ENCODE results near the gene KISS1R.
"Not testable (repeated sequence)": the region's sequence is repeated elsewhere in the genome, so short reads cannot be mapped to it uniquely, and the experiment has no call there.

The KISS1R gene

DNA sequence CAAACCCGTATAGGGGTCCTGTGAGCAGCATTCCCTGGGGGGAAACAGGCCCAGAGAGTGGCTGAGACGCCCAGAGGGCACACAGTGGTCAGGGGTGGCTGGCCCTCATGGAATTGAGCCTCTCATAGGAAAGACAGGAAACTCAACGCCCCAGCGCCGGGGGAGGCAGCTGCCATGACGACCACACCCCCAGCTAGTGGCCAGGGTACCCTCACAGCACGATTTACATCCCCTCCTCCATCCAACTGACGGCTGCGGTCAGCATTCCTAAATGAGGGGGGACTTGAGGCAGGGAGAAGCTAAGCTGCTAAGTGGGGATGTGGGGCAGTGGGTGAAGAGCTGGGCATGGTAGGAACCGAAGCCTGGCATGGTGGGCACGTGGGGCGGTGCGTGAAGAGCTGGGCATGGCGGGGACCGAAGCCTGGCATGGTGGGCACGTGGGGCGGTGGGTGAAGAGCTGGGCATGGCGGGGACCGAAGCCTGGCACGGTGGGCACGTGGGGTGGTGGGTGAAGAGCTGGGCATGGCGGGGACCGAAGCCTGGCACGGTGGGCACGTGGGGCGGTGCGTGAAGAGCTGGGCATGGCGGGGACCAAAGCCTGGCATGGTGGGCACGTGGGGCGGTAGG is 34.1 kb upstream of the KISS1R start:
- no peak for DNase-seq

DNA sequence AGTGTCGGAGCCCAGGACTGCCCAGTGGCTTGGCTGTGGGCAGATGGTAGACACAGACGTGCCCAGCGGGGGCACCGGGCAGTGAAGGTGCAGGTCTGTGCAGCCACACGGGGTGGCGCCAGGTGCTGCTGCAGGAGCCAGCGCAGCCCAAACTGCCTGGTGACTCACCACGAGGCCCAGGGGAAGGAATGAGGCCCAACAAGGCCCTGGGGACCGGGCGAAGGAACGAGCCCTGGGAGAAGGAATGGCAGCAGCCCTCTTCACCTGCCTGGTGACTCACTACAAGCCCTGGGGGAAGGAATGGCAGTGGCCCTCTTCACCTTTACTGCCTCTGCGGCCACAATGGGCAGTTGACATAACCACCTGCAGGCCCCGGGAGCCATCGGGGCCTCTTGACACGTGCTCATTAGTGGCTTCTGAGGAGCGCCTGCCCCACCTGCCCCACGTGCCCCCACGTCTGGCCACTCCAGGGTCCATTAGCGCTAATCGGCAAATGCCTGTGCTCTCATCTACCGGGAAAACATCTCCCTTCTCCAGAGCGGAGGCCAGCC is 33.4 kb upstream of the KISS1R start:
- no peak for DNase-seq

DNA sequence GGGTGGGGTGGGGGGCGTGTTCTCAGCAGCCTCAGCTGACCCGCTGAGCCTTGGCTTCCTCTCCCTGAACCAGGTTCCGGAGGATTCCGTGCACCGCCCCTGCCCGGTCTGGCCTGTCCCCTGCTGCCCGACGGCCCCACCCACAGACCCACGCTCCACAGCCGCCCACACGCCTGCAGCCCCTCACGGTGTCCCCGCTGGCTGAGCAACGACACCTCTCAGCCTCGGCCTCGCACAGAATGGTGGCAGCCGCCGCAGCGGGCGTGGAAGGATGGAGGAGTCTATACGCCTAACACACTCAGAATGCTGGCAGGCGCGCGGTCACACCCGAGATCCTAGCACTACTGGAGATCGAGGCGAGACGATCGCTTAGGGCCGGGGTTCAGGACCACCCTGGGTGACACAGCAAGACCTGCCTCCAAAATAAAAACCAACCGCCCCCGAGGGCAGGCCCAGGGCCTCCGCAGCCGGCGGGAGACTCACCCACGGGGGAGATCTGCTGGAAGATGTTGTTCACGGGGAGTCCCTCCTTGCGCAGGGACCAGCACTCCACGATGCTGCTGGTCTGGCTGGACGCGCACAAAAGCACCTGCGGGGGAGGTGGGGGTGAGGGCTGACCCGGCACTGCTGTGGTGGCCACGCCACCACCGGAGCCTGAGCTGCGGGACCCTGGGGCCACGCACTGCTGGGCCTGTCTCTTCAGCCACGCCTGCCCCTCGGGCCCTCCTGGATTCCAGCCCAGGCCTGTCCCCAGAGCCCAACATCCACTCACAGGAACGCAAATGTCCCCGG is 32.5 kb upstream of the KISS1R start:
- DNase-seq = no peak

DNA sequence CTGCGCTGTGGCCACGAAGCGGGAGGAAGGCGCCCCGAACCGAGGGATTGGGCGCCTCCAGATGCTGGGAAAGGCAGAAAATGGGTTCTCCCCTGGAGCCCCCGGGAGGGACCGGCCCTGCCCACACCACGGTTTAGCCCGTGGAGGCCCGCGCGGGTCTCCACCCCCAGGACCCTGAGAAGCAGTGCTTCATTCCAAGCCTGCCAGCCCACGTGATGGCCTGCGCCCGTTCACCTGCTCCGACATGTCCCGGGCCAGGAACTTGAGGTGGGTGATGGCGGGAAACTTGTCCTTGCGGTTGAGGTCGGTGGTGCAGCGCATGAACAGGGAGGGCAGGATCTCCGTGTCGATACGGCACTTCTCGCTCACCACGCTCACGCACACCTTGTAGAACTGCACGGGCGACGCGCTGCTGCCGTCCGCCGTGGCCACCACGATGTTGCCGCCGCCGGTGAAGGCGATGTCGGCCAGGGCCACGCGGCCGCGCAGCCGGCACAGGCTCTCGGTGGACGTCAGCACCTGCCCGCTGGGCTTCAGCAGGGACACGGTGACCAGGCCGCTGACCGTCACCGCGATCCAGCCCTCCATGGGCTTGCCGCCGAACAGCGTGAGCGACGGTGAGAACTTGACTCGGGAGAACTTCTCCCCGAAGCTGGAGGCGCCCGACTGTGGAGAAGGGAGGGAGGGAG is 31.5 kb upstream of the KISS1R start:
- DNase-seq = no peak

DNA sequence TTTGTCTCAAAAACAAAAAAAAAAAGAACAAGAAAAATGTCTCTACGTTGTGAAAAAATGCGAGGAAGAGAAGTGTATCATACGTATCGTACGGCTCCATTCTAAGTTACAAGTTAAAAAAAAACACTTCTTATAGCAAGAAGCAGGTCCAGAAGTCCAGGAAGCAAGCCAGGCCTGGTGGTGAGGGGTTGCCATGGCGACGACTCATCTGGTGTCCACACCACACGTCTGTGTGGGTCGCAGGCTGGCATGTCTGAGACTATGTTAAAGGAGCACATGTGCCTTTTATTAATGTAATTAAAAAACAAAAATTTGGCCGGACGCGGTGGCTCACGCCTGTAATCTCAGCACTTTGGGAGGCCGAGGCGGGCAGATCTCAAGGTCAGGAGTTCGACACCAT is 30.1 kb upstream of the KISS1R start:
- DNase-seq = no peak

DNA sequence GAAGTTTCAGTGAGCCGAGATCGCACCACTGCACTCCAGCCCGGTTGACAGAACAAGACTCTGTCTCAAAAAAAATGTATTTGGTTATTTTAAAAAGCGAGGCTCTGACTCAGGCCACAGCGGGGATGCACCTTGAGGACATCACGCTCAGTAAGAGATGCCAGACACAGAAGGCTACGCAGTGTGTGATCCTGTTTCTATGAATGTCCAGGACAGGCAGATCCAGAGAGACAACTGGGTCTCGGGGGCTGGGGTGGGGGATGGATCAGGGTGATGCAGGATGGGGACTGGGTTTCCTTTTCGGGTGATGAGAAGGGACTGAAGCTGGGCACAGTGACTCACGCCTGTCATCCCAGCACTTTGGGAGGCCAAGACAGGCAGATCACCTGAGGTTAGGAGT is 29.5 kb upstream of the KISS1R start:
- DNase-seq = no peak

DNA sequence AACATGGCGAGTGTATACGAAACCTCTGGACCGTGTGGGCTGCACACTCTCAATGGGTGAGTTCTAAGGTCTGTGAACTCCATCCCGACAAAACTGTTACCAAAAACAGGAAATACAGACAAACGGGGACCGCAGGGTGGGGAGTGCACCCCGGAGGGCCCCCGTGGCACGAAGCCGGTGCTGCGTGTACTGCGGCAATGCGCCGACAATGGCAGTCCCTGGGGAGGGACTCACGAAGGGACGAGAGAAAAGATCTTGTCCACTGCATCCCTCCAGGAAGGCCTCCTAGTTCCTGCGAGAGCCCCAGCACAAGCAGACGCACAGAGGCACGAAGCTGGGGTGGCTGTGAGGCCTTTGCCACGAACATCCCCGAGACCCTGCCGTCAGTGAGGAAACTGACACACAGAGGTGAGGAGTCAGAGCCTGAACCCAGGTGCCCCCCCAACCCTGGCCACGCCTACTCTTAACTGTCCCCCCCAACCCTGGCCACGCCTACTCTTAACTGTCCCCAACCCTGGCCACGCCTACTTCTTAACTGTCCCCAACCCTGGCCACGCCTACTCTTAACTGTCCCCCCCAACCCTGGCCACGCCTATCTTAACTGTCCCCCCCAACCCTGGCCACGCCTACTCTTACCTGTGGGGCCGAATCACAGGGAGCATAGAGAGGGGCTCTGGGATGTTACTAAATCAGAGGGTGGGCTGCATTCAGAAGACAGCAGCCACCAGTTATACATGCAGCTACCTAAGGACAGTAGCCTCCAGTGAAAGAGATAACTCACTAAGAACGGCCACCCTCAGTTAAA is 28.4 kb upstream of the KISS1R start:
- DNase-seq = peak; percentile 20

DNA sequence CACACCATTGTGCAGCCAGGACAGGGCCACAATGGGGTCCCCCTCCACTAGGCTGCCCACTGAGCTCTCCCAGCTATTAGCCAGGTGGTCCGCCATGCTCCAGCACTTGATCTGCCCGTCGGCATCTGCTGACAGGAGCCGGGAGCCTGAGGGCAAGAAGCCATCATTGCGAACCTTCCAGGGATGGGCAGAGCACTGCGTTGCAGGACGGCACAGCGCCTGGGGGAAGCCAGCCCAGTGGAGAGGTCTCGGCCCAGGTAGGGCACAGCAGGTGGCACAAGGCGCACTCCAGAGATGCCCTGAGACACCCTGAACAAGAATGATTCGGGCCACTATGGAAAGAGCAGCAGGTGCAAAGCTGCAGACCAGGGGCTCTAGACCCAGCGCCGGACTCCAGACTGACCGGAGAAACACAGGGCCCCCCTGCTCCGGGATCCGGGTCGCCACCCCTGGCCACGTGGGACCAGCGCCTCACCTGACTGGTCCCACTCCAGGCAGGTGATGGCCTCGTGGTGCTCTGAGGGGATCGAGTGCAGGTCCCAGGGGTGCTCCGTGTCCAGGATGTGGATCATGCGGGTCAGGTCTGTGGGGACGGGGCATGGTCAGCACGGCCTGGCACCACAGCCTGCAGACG is 27.4 kb upstream of the KISS1R start:
- no peak for DNase-seq

DNA sequence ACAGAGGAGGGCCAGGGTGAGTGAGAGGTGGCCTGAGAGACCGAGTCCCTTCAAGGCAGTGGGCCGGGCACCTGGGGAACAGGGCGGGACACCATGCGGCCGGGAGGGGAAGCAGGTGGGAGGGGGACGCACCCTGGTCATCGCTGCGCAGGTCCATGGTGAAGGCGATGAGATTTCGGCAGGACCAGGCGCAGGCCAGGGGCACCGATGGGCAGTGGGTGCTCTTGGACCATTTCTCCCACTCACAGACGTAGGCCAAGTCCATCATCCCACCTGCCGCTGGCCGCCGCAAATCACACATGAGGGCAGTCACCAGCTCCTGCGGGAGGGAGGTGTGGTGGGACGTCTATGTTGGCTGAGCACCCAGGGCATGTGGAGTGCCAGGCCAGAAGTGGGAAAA is 26.3 kb upstream of the KISS1R start:
- no peak for DNase-seq

DNA sequence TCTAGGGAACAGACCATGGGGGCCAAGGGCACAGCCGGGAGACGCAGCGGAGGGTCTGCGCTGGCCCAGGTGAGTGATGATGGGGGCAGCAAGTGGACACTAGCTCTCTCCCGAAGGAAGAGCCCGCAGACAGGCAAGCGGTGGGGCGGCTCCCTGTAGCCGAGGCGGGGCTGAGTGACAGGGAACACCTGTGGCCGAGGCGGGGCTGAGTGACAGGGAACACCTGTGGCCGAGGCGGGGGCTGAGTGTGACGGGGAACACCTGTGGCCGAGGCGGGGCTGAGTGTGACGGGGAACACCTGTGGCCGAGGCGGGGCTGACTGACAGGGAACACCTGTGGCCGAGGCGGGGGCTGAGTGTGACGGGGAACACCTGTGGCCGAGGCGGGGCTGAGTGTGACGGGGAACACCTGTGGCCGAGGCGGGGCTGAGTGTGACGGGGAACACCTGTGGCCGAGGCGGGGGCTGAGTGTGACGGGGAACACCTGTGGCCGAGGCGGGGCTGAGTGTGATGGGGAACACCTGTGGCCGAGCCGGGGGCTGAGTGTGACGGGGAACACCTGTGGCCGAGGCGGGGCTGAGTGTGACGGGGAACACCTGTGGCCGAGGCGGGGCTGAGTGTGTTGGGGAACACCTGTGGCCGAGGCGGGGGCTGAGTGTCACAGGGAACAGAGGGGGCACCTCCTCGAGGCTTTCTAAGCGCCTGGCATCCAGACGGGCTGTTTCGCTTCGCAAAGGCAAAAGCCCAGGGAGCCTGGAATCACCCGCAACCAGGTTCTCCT is 25.5 kb upstream of the KISS1R start:
- not testable (repeated sequence) for DNase-seq

DNA sequence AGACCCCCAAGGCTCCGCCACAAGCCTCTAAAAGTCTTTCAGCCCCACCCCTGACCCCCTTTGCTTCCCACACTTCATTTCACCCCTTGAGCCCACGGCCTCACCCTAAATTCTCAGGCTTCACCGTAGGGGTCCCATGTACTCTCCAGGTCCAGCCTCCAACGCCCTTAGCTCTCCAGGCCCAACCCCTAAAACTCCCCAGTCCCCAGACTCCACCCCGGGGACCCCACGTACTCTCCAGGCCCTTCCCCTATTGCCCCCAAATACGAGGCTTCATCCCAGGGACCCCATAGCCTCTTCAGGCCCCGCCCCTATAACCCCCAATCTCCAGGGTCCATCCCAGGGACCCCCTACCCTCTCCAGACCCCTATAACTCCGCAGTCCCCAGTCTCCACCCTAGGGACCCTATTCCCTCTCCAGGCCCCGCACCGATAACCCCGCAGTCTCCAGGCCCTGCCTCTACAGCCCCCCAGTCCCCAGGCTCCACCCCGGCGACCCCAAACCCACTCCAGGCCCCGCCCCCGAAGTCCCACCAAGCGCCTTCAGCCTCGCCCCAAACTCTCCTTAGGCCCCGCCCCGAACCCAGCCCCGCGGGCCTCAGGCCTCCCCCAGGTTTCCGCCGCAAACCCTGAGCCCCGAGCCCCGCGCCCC is 24.8 kb upstream of the KISS1R start:
- DNase-seq = peak; percentile 45

DNA sequence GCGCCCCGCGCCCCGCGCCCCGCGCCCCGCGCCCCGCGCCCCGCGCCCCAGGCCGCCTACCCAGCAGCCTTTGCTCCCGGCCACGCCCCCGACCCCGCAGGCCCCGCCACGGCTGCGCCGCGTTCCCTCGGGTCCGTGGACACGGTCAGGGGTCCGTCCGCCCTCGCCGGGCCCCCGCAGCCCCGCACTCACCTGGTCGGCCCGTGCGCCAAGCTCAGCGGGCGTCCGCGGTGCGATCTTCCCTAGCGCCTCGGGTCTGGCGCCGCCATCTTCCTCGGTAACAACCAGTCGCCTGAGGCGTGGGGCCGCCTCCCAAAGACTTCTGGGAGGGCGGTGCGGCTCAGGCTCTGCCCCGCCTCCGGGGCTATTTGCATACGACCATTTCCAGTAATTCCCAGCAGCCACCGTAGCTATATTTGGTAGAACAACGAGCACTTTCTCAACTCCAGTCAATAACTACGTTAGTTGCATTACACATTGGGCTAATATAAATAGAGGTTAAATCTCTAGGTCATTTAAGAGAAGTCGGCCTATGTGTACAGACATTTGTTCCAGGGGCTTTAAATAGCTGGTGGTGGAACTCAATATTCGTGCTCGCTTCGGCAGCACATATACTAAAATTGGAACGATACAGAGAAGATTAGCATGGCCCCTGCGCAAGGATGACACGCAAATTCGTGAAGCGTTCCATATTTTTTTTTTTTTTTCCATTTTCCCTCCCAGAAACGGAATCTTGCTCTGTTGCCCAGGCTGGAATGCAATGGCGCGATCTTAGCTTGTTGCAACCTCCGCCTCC is 24.0 kb upstream of the KISS1R start, which contains the start of the genes MED16 and RNU6-9:
TSS of gene MED16 (minus strand) at position 294 of the 796 bp plus-strand sequence. CDS start 2,056 bp downstream, outside the sequence.
TSS of gene RNU6-9 (plus strand) at position 591 of the 796 bp plus-strand sequence.
- DNase-seq = peak; percentile 84

DNA sequence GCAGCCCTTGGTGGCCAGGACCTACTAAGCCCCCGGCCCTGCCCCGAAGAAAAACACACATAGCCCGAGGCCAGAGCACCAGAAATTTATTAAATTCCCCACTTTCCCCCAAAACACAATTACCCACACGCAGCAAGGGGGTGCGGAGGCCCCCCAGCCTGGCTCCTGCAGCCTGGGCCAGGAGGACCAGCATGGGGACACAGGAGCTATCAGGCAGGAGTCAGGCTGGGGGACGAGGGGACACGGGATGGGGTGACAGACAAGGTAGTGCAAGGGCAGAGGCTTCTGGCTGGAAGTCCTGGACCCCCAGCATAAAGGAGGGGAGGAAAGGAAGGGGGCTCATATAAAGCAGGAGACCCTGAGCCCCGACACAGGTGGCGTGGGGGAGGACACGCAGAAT is 20.7 kb upstream of the KISS1R start:
- DNase-seq = no peak

DNA sequence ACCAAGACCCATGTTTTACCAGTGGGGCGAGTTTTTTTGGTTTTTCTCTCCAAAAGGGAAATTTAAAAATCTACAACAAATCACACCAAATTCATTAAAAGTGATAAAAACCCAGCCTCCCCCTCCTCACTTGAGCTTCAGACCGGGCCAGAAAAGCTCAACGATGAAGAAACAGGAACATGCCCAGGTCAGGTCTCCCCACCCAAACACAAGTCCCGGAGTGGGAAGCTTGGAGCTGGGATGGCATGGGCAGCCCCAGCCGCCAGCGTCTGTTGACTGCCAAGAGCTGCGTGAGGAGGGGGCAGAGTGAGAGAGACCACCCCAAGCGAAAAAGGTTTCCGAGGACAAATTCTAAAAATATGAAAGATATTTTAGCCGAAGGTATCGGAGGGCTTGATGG is 20.1 kb upstream of the KISS1R start:
- DNase-seq = no peak

DNA sequence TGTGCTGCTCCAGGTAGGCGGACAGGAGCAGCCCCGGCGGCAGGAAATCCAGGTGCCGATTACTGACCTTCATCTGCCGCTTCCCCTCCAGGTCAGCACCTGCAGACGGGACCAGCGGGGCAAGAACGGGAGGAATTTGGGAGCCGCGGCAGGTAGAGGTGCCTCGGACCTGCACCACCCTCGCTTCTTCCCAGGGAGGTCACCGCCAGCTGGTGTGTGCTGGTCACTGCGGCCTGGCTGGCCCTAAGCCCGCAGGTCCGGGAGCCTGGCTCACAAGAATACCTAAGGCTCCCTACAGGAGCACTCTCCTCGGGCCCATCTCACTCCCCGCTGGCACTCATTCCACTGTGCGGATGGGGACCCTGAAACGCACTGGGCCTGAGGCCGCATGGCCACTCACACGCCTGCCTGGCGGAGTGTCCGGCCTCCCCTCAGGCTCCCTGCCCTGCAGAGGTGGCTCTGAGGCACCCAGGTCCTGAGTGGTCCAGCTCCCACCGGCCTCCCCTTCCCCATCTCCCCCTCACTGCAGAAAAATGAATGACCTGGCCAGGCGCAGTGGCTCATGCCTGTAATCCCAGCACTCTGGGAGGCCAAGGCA is 19.6 kb upstream of the KISS1R start:
- no peak for DNase-seq

DNA sequence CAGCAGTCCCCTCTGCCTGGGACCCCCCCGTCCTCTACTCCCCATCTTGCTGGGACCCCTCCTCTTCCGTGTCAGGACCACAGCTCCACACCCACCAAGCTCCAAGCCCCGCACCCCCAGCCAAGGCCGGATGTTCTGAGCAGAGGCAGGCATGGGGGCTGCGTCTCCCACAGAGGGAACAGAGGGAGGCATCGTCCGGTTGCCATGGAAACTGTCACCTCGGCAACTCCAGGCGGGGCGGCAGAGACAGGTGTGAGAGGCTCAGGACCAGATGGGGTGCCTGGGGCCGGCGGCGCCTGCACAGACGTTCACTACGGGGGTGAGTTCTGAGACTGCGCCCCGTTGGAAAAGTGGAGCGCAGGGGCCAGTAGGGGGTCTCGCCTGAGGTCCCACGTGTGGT is 18.5 kb upstream of the KISS1R start:
- DNase-seq = peak; percentile 42

DNA sequence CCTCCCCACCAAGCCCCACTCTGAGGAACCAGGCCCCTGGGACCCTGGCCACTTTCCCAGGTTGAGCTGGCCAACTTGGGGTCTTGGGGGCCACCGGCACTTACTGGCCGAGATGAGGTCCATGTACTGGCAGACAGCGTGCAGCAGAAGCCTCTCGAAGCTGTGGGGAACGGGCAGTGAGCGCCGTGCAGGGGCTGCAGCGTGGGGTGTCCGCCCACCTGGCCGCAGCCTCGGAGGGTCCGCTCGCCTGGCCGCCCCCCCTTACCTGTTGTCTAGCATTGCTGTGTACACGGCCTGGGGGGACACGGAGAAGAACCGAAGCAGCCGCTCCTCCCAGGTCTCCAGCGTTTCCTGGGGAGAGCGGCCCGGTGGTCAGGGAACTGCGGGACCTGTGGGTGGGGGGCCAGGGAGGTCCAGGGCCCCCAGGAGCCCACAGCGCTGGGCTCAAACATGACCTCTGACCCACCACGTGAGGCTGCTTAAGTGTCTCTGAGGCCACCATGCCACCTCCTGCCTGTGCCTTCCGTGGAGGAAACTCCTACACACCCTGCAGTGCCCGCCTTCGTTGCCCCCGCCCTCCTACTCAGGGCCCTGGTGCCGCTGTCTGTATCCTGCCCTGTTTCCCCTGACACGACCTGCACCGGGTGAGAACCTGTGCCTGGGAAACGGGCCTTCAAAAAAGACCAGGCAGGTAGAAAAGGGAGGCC is 17.6 kb upstream of the KISS1R start:
- no peak for DNase-seq

DNA sequence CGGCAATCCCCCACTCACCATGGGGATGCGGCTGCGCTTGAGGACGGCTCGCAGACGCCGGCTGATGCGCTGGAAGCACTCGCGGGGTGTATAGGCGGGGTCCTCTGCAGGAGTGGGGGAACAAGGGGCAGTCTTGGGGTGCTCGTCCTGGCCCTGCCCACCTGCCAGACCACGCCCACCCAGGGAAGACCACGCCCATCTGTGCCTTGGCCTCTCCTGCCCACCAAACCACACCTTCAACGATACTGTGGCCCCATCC is 17.2 kb upstream of the KISS1R start:
- DNase-seq = no peak
